Fibroblast of villous mesenchyme (primary cell): ENCODE measurements around the gene SMIM45.

Experiments used
- DNase-seq: peaks from one replicate; pipeline ENCODE4 v3.0.0-alpha.2; 2010; ENCODE audit warnings: low read depth
- H3K4me3 ChIP-seq: 2 replicates; pipeline ENCODE4 v1.5.1; 2011; ENCODE audit warnings: low read depth, mild to moderate bottlenecking, low read length
- TF ChIP-seq, protein P1 (sequence below): IDR thresholded peaks from 2 replicates; pipeline ENCODE4 v1.5.1; 2012; ENCODE audit warnings: low read depth, mild to moderate bottlenecking, low read length; ENCODE audit not compliant: insufficient read depth

The SMIM45 gene

DNA sequence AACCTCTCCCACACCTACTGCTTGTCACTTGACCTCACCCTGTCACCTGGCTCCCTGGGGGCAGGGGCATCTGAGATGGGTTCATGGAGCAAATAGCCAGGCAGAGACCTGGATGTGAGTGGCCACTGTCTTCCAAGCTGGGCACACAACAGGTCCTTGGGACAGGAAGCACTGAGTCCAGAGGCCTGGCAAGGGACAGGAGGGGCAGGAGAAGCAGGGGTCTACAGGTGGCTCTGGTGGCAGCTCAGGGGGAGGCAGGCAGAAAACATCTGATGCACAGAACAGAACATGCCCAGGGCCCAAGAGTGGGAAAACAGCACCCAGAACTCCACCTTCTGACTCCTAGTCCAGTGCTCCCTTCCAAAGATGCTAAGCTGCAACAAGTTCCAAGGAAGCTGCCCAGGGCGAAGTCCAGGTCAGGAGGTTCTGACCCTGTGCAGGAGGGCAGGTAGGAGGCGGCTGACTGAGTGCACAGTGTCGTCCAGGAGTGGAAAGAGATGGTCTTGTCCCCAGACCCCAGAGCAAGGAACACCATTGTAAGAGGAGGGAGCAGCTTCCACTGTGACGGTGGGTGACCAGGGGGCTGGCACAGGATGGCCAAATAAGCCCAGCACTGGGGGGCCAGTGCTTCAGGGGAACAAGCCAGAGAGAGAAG lies 28.9 kb upstream of the SMIM45 start:
- no peak overlapping the region for H3K4me3 ChIP-seq
- no peak for DNase-seq
- TF ChIP-seq, protein P1, sequence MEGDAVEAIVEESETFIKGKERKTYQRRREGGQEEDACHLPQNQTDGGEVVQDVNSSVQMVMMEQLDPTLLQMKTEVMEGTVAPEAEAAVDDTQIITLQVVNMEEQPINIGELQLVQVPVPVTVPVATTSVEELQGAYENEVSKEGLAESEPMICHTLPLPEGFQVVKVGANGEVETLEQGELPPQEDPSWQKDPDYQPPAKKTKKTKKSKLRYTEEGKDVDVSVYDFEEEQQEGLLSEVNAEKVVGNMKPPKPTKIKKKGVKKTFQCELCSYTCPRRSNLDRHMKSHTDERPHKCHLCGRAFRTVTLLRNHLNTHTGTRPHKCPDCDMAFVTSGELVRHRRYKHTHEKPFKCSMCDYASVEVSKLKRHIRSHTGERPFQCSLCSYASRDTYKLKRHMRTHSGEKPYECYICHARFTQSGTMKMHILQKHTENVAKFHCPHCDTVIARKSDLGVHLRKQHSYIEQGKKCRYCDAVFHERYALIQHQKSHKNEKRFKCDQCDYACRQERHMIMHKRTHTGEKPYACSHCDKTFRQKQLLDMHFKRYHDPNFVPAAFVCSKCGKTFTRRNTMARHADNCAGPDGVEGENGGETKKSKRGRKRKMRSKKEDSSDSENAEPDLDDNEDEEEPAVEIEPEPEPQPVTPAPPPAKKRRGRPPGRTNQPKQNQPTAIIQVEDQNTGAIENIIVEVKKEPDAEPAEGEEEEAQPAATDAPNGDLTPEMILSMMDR, result no peak

DNA sequence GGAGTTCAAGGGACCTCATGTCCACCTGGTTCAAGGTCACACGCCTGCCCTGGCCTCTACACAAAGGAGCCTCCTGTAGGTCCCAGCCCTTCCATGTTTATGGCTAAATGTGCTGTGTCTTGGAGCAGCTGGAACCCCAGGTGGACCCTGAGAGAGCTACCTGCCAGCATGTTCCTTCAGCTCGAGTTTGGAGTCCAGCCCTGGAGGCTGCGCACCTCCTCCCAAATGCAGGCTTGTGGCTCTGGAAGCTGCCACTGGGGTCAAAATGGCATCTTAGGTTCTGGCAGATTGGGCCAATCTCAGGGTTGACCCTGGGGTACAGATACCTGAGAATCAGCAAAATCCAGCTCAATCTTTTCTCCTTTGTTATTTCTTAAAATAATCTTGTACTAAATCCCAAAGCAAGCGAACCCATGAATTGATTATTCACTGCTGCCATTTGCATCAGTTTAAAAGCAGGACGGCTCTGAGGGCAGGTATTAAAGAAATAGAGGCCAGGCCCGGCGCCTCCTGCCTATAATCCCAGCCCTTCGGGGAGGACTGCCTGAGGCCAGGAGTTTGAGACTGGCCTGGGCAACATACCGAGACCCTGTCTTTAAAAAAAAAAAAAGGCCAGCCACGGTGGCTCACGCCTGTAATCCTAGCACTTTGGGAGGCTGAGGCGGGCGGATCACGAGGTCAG lies 28.2 kb upstream of the SMIM45 start:
- TF ChIP-seq, protein P1, result no peak
- no peak for DNase-seq
- no peak overlapping the region for H3K4me3 ChIP-seq

DNA sequence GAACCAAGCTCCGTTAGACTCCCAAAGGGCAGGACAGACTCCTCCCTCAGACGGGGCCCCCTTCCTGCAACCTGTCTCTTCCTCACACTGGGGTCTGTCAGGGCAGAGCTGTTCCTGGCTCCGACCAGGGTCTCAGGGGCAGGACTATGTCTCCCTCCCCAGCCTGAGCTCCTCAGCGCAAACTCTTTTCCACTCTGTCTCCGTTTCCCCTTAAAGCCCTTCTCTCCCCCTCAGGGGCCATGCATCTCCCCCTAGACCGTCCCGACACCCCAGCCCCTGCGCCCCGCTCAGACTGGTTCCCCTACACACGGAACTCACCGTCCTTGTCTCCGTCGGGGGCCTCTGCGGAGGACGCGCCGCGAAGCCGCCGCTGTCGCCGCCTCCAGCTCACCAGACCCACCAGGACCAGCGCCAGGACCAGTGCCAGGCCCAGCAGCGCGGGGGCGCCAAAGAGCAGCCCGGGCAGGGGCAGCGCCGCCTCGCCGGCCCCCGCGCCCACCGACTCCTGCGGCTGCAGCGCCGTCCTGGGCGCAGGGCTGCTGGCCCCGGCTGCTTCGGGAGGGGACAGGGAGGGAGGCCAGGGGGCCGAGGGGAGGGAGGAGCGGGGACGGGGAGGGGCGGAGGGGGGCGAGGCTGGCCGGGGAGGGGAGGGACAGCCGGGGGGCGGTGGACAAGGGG lies 26.0 kb upstream of the SMIM45 start:
- H3K4me3 ChIP-seq, result peak overlapping the region; percentile 40
- TF ChIP-seq, protein P1, result peak; percentile 62
- DNase-seq, result peak; percentile 55

DNA sequence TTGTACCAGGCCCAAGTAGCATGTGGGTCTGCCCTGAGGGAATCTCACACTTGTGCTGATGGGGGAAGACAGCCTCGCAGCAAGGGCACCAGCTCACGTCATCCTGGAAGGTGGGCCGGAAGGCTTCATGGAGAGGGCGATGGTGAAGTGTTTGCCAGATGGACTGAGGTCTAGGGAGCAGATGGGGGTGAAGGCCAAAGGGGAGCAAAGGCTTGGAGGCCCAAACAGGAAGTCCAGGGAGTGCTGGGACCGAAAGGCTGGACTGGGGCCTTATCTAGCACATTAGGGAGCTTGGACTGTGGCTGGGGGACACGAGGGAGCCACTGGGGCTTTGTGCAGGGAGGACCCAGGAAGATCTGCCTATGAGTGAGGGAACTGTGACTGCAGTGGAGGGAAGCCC lies 24.1 kb upstream of the SMIM45 start:
- H3K4me3 ChIP-seq, result no peak overlapping the region
- DNase-seq, result no peak
- TF ChIP-seq, protein P1, result no peak

GRCh38 chr22:41928593-41929417 lies 23.1 kb upstream of the SMIM45 start:
- DNase-seq, result no peak
- no peak overlapping the region for H3K4me3 ChIP-seq

DNA sequence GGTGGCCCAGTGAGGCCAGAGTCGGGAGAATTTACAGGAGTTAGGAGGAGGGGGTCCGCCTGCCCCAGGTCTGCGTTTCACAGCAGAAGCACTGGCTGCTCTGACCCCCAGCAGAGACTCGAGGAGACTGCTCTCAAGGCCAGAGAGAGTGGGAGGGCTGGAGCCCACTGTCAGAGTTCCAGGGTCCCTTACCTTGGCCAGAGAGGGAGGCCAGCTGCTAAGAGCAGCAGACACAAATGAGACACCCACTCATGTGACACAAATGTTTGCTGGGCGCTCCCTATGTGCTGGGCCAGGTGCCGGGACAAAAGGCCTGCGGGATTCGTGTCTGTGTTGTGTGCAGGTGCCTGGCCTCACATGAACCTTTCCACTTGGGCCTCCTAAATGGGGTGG lies 22.5 kb upstream of the SMIM45 start:
- DNase-seq, result no peak
- TF ChIP-seq, protein P1, result no peak
- no peak overlapping the region for H3K4me3 ChIP-seq

More at GRCh38 chr22:41928593-41929417, 23.1 kb upstream of the SMIM45 start:
- TF ChIP-seq, protein P1, result no peak
